Panc1 (cell line): ENCODE results near the gene AGAP1. TPM values are rescaled to one million over a fixed set of nuclear protein-coding genes. Genes with fewer than 3 reads are reported as not detected.

Experiments
- ATAC-seq: fragments of 200-7000 bp; cut with Tn5 transposase; 2 replicates; pipeline ENCODE4 v1.9.1; 2020; ENCODE audit warnings: mild to moderate bottlenecking, moderate library complexity
- BruUV-seq: library from RNA; stranded (reverse); fragments of 400-500 nt; replicated peaks from 2 replicates; lab custom pipeline; 2021; lab: Mats Ljungman, UMichigan
- CTCF ChIA-PET: fragments of 300-600 bp; sonication (Branson Sonifier 250); formaldehyde crosslinking; loops from one replicate; lab custom pipeline; 2022; ENCODE audit warnings: antibody characterized with exemption; lab: Charles Lee
- POLR2A ChIA-PET: fragments of 300-600 bp; sonication (Branson Sonifier 250); formaldehyde crosslinking; loops from one replicate; lab custom pipeline; 2022; ENCODE audit warnings: antibody characterized with exemption; lab: Charles Lee
- DNase-seq: peaks from one replicate; pipeline ENCODE4 v3.0.0-alpha.2; 2010; ENCODE audit warnings: low read depth, low spot score
- H3K27ac ChIP-seq: 2 replicates; pipeline ENCODE4 v1.5.1; 2011; ENCODE audit warnings: mild to moderate bottlenecking, low read length, inconsistent platforms
- H3K27me3 ChIP-seq: fragments of 200-500 bp; sonication (Bioruptor generic); 2 replicates; pipeline ENCODE4 v1.6.0; 2014; ENCODE audit warnings: low read length, inconsistent platforms; ENCODE audit not compliant: control insufficient read depth, insufficient read depth
- H3K36me3 ChIP-seq: fragments of 200-500 bp; sonication (Bioruptor generic); 2 replicates; pipeline ENCODE4 v1.5.1; 2014; ENCODE audit warnings: inconsistent platforms, mild to moderate bottlenecking, low read length, moderate library complexity; ENCODE audit not compliant: control insufficient read depth, insufficient read depth
- H3K4me1 ChIP-seq: 2 replicates; pipeline ENCODE4 v1.5.1; 2011; ENCODE audit warnings: inconsistent platforms, mild to moderate bottlenecking, low read length, moderate library complexity; ENCODE audit not compliant: control insufficient read depth, insufficient read depth
- H3K4me3 ChIP-seq, 2 experiments: 2 replicates each; pipeline ENCODE4 v1.5.1; 2011 to 2012; ENCODE audit warnings: low read depth in 2 of 2, low read length in 2 of 2, mild to moderate bottlenecking in 2 of 2, inconsistent platforms in 1 of 2, moderate library complexity in 1 of 2
- H3K9me3 ChIP-seq: fragments of 200-500 bp; sonication (Bioruptor generic); 2 replicates; pipeline ENCODE4 v1.5.1; 2014; ENCODE audit warnings: low read depth, mild to moderate bottlenecking, inconsistent platforms, low read length, moderate library complexity; ENCODE audit not compliant: control insufficient read depth, insufficient read depth
- POLR2AphosphoS5 ChIP-seq: IDR thresholded peaks from 2 replicates; pipeline ENCODE4 v1.6.1; 2012; ENCODE audit warnings: mild to moderate bottlenecking, low read depth, low read length, moderate library complexity
- SIN3A ChIP-seq: IDR thresholded peaks from 2 replicates; pipeline ENCODE4 v1.6.1; 2012; ENCODE audit warnings: low read depth, mild to moderate bottlenecking, low read length, moderate library complexity, borderline replicate concordance; ENCODE audit not compliant: insufficient read depth
- TCF7L2 ChIP-seq: IDR thresholded peaks from 2 replicates; pipeline ENCODE4 v1.6.1; 2011; ENCODE audit warnings: mild to moderate bottlenecking, low read depth, low read length, inconsistent platforms
- in situ Hi-C: cut with HindIII; loops from 2 replicates; pipeline ENCODE4 v1.10.0; 2016; ENCODE audit warnings: low sequenced_read_pairs, low pct_unique_long_range_greater_than_20kb
- intact Hi-C: fragments of 100-400 bp; cut with micrococcal nuclease; formaldehyde crosslinking; loops from one replicate; pipeline ENCODE4 v1.10.0; 2022; ENCODE audit not compliant: unreplicated experiment
- total RNA-seq: library from RNA; stranded (reverse); gene quantifications from one replicate; pipeline ENCODE4 v1.2.1, GENCODE V29; 2021; ENCODE audit not compliant: unreplicated experiment
- TF ChIP-seq, protein P1 (sequence below): fragments of 450-650 bp; IDR thresholded peaks from 2 replicates; pipeline ENCODE4 v1.5.1; 2017; ENCODE audit warnings: mild to moderate bottlenecking
- TF ChIP-seq, protein P2 (sequence below), 2 experiments: IDR thresholded peaks; 2 replicates each; pipeline ENCODE4 v1.6.1; 2011 to 2012; ENCODE audit warnings: low read depth in 2 of 2, control low read depth in 1 of 2, low read length in 1 of 2, mild to moderate bottlenecking in 1 of 2, moderate library complexity in 1 of 2; ENCODE audit not compliant: insufficient read depth in 1 of 2

The AGAP1 gene
- total RNA-seq, 1 experiment from 2014 or later: 38.9 TPM

DNA sequence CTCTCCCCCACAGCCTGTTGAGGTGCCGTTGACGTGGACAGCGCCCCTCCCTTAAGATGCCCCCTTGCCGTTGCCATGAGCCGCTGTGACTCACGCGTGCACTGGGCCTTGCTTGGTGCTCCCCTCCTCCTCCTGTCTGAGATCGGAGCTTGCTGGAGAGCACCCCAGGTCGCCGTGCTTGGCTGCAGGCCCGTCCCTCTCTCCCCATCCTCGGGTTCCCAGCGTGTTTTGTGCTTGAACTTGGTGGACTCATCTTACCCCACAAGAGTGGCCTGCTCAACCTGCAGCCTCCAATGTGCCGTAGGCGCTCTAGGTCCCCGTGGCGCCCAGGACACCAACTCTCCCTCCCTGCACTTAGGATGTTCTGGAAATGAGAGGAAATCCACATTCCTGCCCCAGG is 634.5 kb downstream of the AGAP1 start:
- TF ChIP-seq, protein P1, sequence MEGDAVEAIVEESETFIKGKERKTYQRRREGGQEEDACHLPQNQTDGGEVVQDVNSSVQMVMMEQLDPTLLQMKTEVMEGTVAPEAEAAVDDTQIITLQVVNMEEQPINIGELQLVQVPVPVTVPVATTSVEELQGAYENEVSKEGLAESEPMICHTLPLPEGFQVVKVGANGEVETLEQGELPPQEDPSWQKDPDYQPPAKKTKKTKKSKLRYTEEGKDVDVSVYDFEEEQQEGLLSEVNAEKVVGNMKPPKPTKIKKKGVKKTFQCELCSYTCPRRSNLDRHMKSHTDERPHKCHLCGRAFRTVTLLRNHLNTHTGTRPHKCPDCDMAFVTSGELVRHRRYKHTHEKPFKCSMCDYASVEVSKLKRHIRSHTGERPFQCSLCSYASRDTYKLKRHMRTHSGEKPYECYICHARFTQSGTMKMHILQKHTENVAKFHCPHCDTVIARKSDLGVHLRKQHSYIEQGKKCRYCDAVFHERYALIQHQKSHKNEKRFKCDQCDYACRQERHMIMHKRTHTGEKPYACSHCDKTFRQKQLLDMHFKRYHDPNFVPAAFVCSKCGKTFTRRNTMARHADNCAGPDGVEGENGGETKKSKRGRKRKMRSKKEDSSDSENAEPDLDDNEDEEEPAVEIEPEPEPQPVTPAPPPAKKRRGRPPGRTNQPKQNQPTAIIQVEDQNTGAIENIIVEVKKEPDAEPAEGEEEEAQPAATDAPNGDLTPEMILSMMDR: no peak
- no peak for TF ChIP-seq SIN3A
- TF ChIP-seq POLR2AphosphoS5: no peak
- TF ChIP-seq TCF7L2: no peak
- TF ChIP-seq, protein P2, sequence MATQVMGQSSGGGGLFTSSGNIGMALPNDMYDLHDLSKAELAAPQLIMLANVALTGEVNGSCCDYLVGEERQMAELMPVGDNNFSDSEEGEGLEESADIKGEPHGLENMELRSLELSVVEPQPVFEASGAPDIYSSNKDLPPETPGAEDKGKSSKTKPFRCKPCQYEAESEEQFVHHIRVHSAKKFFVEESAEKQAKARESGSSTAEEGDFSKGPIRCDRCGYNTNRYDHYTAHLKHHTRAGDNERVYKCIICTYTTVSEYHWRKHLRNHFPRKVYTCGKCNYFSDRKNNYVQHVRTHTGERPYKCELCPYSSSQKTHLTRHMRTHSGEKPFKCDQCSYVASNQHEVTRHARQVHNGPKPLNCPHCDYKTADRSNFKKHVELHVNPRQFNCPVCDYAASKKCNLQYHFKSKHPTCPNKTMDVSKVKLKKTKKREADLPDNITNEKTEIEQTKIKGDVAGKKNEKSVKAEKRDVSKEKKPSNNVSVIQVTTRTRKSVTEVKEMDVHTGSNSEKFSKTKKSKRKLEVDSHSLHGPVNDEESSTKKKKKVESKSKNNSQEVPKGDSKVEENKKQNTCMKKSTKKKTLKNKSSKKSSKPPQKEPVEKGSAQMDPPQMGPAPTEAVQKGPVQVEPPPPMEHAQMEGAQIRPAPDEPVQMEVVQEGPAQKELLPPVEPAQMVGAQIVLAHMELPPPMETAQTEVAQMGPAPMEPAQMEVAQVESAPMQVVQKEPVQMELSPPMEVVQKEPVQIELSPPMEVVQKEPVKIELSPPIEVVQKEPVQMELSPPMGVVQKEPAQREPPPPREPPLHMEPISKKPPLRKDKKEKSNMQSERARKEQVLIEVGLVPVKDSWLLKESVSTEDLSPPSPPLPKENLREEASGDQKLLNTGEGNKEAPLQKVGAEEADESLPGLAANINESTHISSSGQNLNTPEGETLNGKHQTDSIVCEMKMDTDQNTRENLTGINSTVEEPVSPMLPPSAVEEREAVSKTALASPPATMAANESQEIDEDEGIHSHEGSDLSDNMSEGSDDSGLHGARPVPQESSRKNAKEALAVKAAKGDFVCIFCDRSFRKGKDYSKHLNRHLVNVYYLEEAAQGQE (IDR thresholded peaks at IDR 0.05; ENCODE audit: insufficient read depth in 1 of 2, low read depth in 2 of 2, low read length in 1 of 2): no peak
- no peak overlapping the region for H3K27ac ChIP-seq
- no peak for ATAC-seq
- intact Hi-C loops (no loop called here), in situ Hi-C loops (no loop called here)
- no peaks in the 10 kb centered on the region for H3K4me1 ChIP-seq
- ChIA-PET CTCF (no interaction called here), POLR2A (no interaction called here)
- no peaks in the 10 kb centered on the region for H3K9me3 ChIP-seq
- H3K27me3 ChIP-seq: no peaks in the 10 kb centered on the region
- DNase-seq: no peak
- no peaks in the 10 kb centered on the region for H3K36me3 ChIP-seq
- no peak overlapping the region for H3K4me3 ChIP-seq
- BruUV-seq: no TSS peak

- no TSS peak for BruUV-seq
- DNase-seq (no peak), ATAC-seq (no peak)
- CTCF ChIA-PET: no interaction called here
- POLR2A ChIA-PET: no interaction called here
- TF ChIP-seq, protein P2 (IDR thresholded peaks at IDR 0.05; ENCODE audit: insufficient read depth in 1 of 2, low read depth in 2 of 2, low read length in 1 of 2): no peak
- TF ChIP-seq POLR2AphosphoS5: no peak
- TF ChIP-seq, protein P1: no peak
- no peak for TF ChIP-seq SIN3A
- TF ChIP-seq TCF7L2: no peak
- no peaks in the 10 kb centered on the region for H3K27me3 ChIP-seq
- H3K4me1 ChIP-seq: no peaks in the 10 kb centered on the region
- no peaks in the 10 kb centered on the region for H3K36me3 ChIP-seq
- in situ Hi-C loops (no loop called here), intact Hi-C loops (no loop called here)
- no peak overlapping the region for H3K4me3 ChIP-seq
- no peak overlapping the region for H3K27ac ChIP-seq
- H3K9me3 ChIP-seq: no peaks in the 10 kb centered on the region
Measured at GRCh38 chr2:236129935-236130334, 636.1 kb downstream of the AGAP1 start.
